ENCODE measurements around the gene KLHL29.

- TF ChIP-seq BCL3 (CRISPR knock-in tag; IDR thresholded peaks at IDR 0.05), result no peak
- TF ChIP-seq AKNA (CRISPR knock-in tag; IDR thresholded peaks at IDR 0.05; ENCODE audit: borderline replicate concordance), result no peak
- no peak for TF ChIP-seq SMYD3 (CRISPR knock-in tag; IDR thresholded peaks at IDR 0.05)
- no peak for TF ChIP-seq HDAC6 (IDR thresholded peaks at IDR 0.05; ENCODE audit: low read depth, low read length)
- no peak for TF ChIP-seq TAF1 (CRISPR knock-in tag; IDR thresholded peaks at IDR 0.05)
- no peak for TF ChIP-seq EZH2 (conservative IDR thresholded peaks at IDR 0.05; ENCODE audit: low read depth, low read length)
- no peak for TF ChIP-seq ZNF672 (CRISPR knock-in tag; IDR thresholded peaks at IDR 0.05)
- TF ChIP-seq POLR2A (IDR thresholded peaks at IDR 0.05; ENCODE audit: insufficient read depth in 1 of 2, low read depth in 2 of 2, low read length in 2 of 2), result no peak
- TF ChIP-seq ZNF331 (CRISPR knock-in tag; IDR thresholded peaks at IDR 0.05), result no peak
- no peak for TF ChIP-seq MAX (IDR thresholded peaks at IDR 0.05)
- no peak for TF ChIP-seq ATF1 (CRISPR knock-in tag; IDR thresholded peaks at IDR 0.05)
Measured at GRCh38 chr2:23453432-23453831, 68.5 kb downstream of the KLHL29 start.

Measured in HepG2 (cell line).